ENCODE results near the gene ANKAR. TPM values are rescaled to one million over a fixed set of nuclear protein-coding genes. Genes with fewer than 3 reads are reported as not detected.
"Not testable (repeated sequence)": the region's sequence is repeated elsewhere in the genome, so short reads cannot be mapped to it uniquely, and the experiment has no call there.

The ANKAR gene
- total and polyA plus RNA-seq, 5 donors from 2014 or later = 4.6 to 10.4 (median 6.2) TPM

DNA sequence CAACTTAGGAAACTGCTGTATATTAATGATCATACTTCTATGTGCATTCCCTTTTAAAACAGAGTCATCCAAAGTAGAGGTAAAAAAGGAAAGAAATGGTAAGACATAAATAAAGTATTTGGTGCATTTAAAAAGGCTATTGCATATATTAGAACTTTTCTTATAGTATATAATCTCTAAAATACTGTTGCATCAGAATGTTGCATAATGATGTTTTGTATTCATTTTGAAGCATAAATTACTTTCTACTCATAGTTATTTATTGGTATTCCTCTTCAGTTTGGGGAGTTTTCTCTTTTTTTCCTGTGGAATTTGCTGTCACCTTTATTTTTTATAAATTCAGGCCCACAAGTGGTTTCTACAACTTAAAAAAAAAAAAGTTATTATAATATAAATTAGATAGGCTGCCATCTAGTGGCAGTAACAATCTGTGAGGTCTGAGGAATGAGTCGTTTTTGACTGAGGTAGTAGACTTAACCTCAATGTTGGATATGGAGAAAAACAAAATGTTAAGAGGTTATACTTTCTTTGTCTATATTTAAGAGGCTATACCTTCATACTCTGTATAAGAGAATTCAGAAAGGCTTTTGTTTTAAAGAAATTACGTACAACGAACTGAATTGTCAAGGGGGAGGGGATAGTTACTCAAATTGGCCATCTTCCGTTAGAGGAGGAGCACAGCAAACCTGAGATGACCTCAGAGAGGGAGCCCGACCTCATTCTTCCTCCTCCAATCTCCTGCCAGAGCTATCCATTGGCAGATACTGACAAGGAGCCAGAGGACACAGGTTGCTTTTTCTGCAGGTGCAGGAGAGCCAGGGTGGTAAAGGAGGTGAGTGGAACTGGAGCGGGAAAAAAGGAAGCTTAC is 23.8 kb downstream of the ANKAR start:
- H3K4me3 ChIP-seq (ENCODE audit: low read depth, low read length) = no peak overlapping the region
- H3K4me1 ChIP-seq (ENCODE audit: control insufficient read depth, insufficient read depth, low read length, poor library complexity, severe bottlenecking) = no peaks in the 10 kb centered on the region
- peaks cover 0 to 6% (median 5%) of the 10 kb centered on the region in 4 donors for H3K4me1 Mint-ChIP-seq
- peak; percentile 37 to 66 (median 52) for DNase-seq
- ATAC-seq (ENCODE audit: low read depth in 2 of 2) = peak; percentile 52 to 66
- no peaks in the 10 kb centered on the region for H3K36me3 ChIP-seq (ENCODE audit: control insufficient read depth, insufficient read depth, low read length)
- peaks cover 6% of the 10 kb centered on the region for H3K36me3 Mint-ChIP-seq
- no peaks in the 10 kb centered on the region for H3K27me3 ChIP-seq (ENCODE audit: control insufficient read depth, insufficient read depth, low read length)
- no peak overlapping the region for H3K4me3 Mint-ChIP-seq
- H3K9me3 ChIP-seq (ENCODE audit: control insufficient read depth in 2 of 2, low read length in 2 of 2) = no peaks in the 10 kb centered on the region
- no peak overlapping the region for H3K27ac Mint-ChIP-seq
- H3K9me3 Mint-ChIP-seq = no peaks in the 10 kb centered on the region
- H3K27me3 Mint-ChIP-seq = no peaks in the 10 kb centered on the region
- no peak overlapping the region for H3K27ac ChIP-seq (ENCODE audit: insufficient read depth, low read length, poor library complexity, severe bottlenecking)

DNA sequence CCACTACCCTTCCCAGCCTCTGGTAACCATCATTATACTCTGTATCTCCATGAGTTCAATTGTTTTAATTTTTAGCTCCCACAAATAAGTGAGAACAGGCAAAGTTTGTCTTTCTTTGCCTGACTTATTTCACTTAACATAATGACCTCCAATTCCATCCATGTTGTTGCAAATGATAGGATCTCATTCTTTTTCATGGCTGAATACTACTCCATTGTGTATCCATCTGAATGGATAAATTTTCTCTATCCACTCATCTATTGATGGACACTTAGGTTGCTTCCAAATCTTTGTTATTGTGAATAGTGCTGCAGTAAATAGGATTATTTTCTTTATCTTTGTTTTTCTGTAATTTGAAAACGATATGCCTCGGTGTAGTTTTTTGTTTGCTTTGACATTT is 26.2 kb downstream of the ANKAR start:
- H3K9me3 Mint-ChIP-seq = no peaks in the 10 kb centered on the region
- no peak for DNase-seq
- H3K9me3 ChIP-seq (ENCODE audit: control insufficient read depth in 2 of 2, low read length in 2 of 2) = no peaks in the 10 kb centered on the region
- H3K4me1 Mint-ChIP-seq = peaks cover 0 to 6% (median 5%) of the 10 kb centered on the region in 4 donors
- H3K4me1 ChIP-seq (ENCODE audit: control insufficient read depth, insufficient read depth, low read length, poor library complexity, severe bottlenecking) = no peaks in the 10 kb centered on the region
- no peak for ATAC-seq (ENCODE audit: low read depth in 2 of 2)
- no peak overlapping the region for H3K4me3 ChIP-seq (ENCODE audit: low read depth, low read length)
- H3K27ac Mint-ChIP-seq = no peak overlapping the region
- no peak overlapping the region for H3K4me3 Mint-ChIP-seq
- peaks cover 6% of the 10 kb centered on the region for H3K36me3 Mint-ChIP-seq
- no peaks in the 10 kb centered on the region for H3K27me3 ChIP-seq (ENCODE audit: control insufficient read depth, insufficient read depth, low read length)
- no peaks in the 10 kb centered on the region for H3K27me3 Mint-ChIP-seq
- H3K36me3 ChIP-seq (ENCODE audit: control insufficient read depth, insufficient read depth, low read length) = no peaks in the 10 kb centered on the region
- H3K27ac ChIP-seq (ENCODE audit: insufficient read depth, low read length, poor library complexity, severe bottlenecking) = no peak overlapping the region

DNA sequence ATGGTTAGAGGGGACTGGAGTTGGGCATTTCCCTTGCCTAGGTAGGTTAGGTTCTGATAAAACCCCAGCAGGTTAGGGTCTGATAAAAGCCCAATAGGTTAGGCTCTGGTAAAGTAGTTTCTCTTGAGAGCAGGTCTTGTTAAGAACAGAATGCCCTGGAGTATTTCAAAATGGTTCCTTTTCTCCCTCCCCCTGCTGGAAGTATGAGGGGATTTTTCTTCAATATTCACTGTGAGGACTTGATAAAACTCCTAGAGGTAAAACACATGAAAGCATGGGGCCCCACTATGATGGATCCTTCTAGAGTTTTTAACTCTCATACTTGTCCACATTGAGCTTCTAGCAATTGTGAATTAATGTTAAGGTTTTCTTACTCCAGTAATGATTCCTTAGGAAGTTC is 27.6 kb downstream of the ANKAR start:
- H3K27ac ChIP-seq (ENCODE audit: insufficient read depth, low read length, poor library complexity, severe bottlenecking) = no peak overlapping the region
- no peak overlapping the region for H3K4me3 Mint-ChIP-seq
- no peak overlapping the region for H3K4me3 ChIP-seq (ENCODE audit: low read depth, low read length)
- no peaks in the 10 kb centered on the region for H3K36me3 ChIP-seq (ENCODE audit: control insufficient read depth, insufficient read depth, low read length)
- ATAC-seq (ENCODE audit: low read depth in 2 of 2) = no peak
- H3K36me3 Mint-ChIP-seq = peaks cover 10% of the 10 kb centered on the region
- no peaks in the 10 kb centered on the region for H3K27me3 ChIP-seq (ENCODE audit: control insufficient read depth, insufficient read depth, low read length)
- no peaks in the 10 kb centered on the region for H3K9me3 Mint-ChIP-seq
- H3K9me3 ChIP-seq (ENCODE audit: control insufficient read depth in 2 of 2, low read length in 2 of 2) = no peaks in the 10 kb centered on the region
- no peaks in the 10 kb centered on the region for H3K27me3 Mint-ChIP-seq
- H3K27ac Mint-ChIP-seq = no peak overlapping the region
- peak in 1 of 3 donors; percentile 7 for DNase-seq
- H3K4me1 ChIP-seq (ENCODE audit: control insufficient read depth, insufficient read depth, low read length, poor library complexity, severe bottlenecking) = no peaks in the 10 kb centered on the region
- H3K4me1 Mint-ChIP-seq = peaks cover 0 to 6% (median 5%) of the 10 kb centered on the region in 4 donors

DNA sequence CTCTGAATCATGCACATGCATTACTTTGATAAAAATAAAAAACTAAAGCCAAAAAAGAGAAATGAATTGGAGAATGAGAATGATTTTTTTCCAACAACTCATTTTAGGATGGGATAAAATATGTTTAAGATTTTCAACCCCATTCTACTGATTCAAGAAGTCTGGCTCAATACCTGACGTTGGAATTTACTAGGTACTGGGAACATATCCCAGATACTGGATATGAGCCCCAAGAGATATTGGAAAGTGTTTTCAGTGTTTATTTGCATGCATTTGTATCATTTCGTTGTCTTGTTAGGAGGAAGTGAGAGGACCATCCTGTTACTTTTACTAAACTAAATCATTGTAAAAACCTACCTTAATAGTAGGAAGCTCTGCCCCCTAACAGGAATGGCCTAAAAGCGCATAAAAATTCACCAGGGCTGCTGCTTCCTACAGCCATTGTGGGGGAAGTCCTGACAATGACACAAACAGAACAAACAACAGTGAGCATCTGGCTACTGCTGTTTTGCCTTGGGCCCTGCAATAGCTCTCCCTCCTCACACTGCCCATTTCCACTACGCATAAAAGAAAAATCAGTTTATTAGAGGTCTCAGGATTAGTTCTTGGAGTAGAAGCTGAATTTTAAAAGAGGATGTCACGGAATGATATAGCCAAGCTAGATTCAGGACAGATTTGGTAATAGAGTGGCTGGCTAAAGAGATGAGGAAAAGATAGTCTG is 35.2 kb downstream of the ANKAR start:
- Histone ChIP-seq H3K27ac (ENCODE audit: insufficient read depth, low read length, poor library complexity, severe bottlenecking) (no peak overlapping the region), H3K4me1 (ENCODE audit: control insufficient read depth, insufficient read depth, low read length, poor library complexity, severe bottlenecking) (no peaks in the 10 kb centered on the region), H3K36me3 (ENCODE audit: control insufficient read depth, insufficient read depth, low read length) (peaks cover 3% of the 10 kb centered on the region), H3K27me3 (ENCODE audit: control insufficient read depth, insufficient read depth, low read length) (no peaks in the 10 kb centered on the region), H3K4me3 (ENCODE audit: low read depth, low read length) (no peak overlapping the region), H3K9me3 (ENCODE audit: control insufficient read depth in 2 of 2, low read length in 2 of 2) (no peaks in the 10 kb centered on the region)
- Mint-ChIP-seq H3K27ac (no peak overlapping the region), H3K36me3 (peaks cover 18% of the 10 kb centered on the region), H3K27me3 (no peaks in the 10 kb centered on the region), H3K9me3 (peaks cover 0 to 8% (median 0%) of the 10 kb centered on the region in 7 donors), H3K4me1 (no peaks in the 10 kb centered on the region), H3K4me3 (no peak overlapping the region)
- DNase-seq (no peak), ATAC-seq (ENCODE audit: low read depth in 2 of 2) (no peak)

DNA sequence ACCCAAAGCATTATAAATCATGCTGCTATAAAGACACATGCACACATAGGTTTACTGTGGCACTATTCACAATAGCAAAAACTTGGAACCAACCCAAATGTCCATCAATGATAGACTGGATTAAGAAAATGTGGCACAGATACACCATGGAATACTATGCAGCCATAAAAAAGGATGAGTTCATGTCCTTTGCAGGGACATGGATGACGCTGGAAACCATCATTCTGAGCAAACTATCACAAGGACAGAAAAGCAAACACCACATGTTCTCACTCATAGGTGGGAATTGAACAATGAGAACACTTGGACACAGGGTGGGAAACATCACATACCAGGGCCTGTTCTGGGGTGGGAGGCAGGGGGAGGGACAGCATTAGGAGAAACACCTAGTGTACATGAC is 43.1 kb downstream of the ANKAR start:
- not testable (repeated sequence) for H3K27me3 ChIP-seq (ENCODE audit: control insufficient read depth, insufficient read depth, low read length); H3K4me1 ChIP-seq (ENCODE audit: control insufficient read depth, insufficient read depth, low read length, poor library complexity, severe bottlenecking); H3K27ac Mint-ChIP-seq; H3K4me1 Mint-ChIP-seq; H3K4me3 ChIP-seq (ENCODE audit: low read depth, low read length); H3K4me3 Mint-ChIP-seq; H3K27me3 Mint-ChIP-seq; H3K36me3 Mint-ChIP-seq; DNase-seq; H3K9me3 ChIP-seq (ENCODE audit: control insufficient read depth in 2 of 2, low read length in 2 of 2); H3K27ac ChIP-seq (ENCODE audit: insufficient read depth, low read length, poor library complexity, severe bottlenecking); H3K36me3 ChIP-seq (ENCODE audit: control insufficient read depth, insufficient read depth, low read length); ATAC-seq (ENCODE audit: low read depth in 2 of 2)
- H3K9me3 Mint-ChIP-seq = peaks cover 0 to 14% (median 2%) of the 10 kb centered on the region in 7 donors

DNA sequence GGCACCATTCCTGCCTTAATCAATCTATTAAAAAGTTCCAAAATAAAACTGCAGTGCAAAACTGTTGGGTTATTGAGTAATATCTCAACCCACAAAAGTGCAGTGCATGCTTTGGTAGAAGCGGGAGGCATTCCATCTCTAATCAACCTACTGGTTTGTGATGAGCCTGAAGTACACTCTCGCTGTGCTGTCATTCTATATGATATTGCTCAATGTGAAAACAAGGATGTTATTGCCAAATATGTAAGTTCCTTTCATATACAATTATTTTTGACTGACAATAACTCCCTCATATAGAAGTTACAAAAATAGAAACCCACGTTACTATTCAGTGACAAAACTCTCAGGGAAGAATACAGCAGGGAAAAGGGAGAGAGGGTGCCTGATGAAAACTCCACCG is 45.1 kb downstream of the ANKAR start:
- H3K4me1 Mint-ChIP-seq = no peaks in the 10 kb centered on the region
- ATAC-seq (ENCODE audit: low read depth in 2 of 2) (no peak), DNase-seq (no peak)
- Histone ChIP-seq H3K4me3 (ENCODE audit: low read depth, low read length) (no peak overlapping the region), H3K36me3 (ENCODE audit: control insufficient read depth, insufficient read depth, low read length) (no peaks in the 10 kb centered on the region), H3K27ac (ENCODE audit: insufficient read depth, low read length, poor library complexity, severe bottlenecking) (no peak overlapping the region), H3K9me3 (ENCODE audit: control insufficient read depth in 2 of 2, low read length in 2 of 2) (no peaks in the 10 kb centered on the region), H3K27me3 (ENCODE audit: control insufficient read depth, insufficient read depth, low read length) (no peaks in the 10 kb centered on the region), H3K4me1 (ENCODE audit: control insufficient read depth, insufficient read depth, low read length, poor library complexity, severe bottlenecking) (no peaks in the 10 kb centered on the region)
- H3K27ac Mint-ChIP-seq = no peak overlapping the region
- peaks cover 13% of the 10 kb centered on the region for H3K36me3 Mint-ChIP-seq
- H3K4me3 Mint-ChIP-seq = no peak overlapping the region
- H3K9me3 Mint-ChIP-seq = peaks cover 0 to 8% (median 0%) of the 10 kb centered on the region in 7 donors
- no peaks in the 10 kb centered on the region for H3K27me3 Mint-ChIP-seq

DNA sequence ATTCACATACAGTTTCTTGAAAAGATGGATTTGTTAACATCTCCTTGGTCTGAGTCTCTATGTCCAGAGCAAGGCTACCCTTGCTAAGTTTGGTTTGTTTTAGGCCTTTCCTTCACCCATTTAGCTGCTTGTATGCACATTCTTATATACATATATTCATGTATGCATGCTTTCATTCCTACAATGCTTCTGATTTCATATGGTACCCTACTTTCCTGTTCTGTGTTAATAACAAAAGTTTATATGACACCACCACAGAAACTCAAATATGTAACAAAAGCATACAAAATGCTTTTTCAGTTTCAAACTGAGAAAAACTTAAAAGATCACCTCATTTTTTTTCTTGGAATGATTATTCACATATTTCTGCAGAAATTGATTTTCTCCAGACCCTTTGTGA is 48.7 kb downstream of the ANKAR start:
- H3K27me3 ChIP-seq (ENCODE audit: control insufficient read depth, insufficient read depth, low read length) = no peaks in the 10 kb centered on the region
- H3K4me3 Mint-ChIP-seq = no peak overlapping the region

More for the DNA sequence above, 48.7 kb downstream of the ANKAR start:
- Histone ChIP-seq H3K4me1 (ENCODE audit: control insufficient read depth, insufficient read depth, low read length, poor library complexity, severe bottlenecking) (no peaks in the 10 kb centered on the region), H3K27ac (ENCODE audit: insufficient read depth, low read length, poor library complexity, severe bottlenecking) (no peak overlapping the region), H3K4me3 (ENCODE audit: low read depth, low read length) (no peak overlapping the region), H3K9me3 (ENCODE audit: control insufficient read depth in 2 of 2, low read length in 2 of 2) (no peaks in the 10 kb centered on the region), H3K36me3 (ENCODE audit: control insufficient read depth, insufficient read depth, low read length) (no peaks in the 10 kb centered on the region)
- H3K27ac Mint-ChIP-seq = no peak overlapping the region
- H3K9me3 Mint-ChIP-seq = no peaks in the 10 kb centered on the region
- ATAC-seq (ENCODE audit: low read depth in 2 of 2) (no peak), DNase-seq (no peak)
- no peaks in the 10 kb centered on the region for H3K27me3 Mint-ChIP-seq
- peaks cover 9% of the 10 kb centered on the region for H3K36me3 Mint-ChIP-seq
- no peaks in the 10 kb centered on the region for H3K4me1 Mint-ChIP-seq

All from CD4-positive, CD25-positive, alpha-beta regulatory T cell (primary cell).